ENCODE data around the gene SLC25A26.
A peak's percentile ranks its signal among the peaks of the same experiment; 100 is the strongest.
"Not testable (repeated sequence)": the region's sequence is repeated elsewhere in the genome, so short reads cannot be mapped to it uniquely, and the experiment has no call there.

The SLC25A26 gene

DNA sequence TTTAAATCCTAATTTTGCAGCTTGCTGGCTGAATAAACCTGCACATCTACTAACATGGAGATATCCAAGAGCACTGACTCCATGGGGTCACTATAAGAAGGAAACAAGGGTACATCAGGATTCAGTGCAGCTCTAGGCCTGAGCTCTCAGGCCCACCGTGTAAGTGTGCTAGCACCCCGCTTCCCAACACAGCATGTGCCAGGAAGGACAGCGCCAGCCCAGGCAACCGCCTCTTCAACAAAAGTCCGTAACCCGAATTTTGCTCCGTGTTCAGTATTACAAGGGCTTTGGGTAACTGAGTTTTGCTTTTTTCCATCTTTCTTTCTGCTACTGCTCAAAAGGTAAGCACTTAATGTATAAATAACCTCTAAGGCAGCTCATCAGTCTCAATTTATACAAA, 190.2 kb downstream of the SLC25A26 start:
- no peak for DNase-seq (ENCODE audit: low read depth)

DNA sequence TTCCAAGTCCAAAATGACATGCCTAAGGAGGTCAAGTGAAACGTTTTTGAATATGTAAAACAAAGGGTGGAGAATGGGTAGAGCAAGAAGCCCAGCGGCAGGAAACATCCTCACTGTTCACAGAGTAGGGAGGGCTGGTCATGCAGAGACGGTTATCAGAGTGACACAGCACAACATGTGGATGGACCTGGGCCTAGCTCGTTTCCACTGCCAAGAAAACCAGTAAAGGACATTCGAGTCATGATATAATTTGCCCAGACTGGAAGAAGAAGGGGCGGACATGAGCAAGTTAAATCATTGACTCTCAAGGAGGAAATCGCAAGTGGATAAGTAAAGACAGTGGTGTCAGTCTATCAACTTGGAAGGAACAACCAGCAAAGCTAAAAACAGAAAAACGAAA, 190.7 kb downstream of the SLC25A26 start:
- no peak for DNase-seq (ENCODE audit: low read depth)

DNA sequence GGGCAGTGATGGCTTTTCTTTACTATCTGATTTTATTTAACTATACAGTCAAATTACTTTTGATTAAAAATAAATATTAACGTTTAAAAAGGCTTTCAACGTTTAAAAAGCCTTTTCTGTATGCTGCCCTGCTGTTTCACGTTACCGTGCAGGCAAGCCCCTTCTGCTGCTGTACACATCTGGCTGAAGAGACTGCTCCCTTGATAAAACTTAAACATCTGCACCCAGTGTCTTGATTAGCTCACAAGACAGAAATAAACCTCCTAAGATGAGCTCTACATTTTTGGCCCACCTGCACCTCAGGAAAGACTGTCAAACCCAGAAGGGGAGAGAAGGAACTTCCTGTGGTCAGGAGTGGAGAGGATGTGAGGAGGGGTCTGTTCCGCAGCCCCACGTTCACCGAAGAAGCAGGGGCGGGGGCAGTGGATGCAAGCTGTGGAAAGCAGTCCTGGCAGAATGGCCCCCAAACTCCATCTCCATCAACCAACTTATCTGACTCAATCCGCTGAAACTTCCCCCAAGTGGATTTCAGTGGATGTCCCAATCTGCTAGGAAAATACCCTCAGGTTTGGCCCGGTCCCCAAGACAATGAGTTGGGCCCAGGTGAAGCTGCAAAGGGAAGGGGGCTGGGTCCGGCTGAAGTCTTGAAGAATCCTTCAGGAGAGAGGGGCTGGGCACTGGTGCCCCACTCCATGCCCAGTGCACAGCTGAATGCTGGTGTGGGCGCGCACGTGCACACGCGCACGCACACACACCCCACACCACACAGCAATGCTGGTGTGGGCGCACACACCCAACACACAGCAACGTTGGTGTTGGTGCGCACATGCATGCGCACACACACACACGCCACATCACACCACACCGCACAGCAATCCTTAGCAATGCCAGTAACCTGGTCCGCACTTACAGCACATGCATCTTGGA, 191.4 kb downstream of the SLC25A26 start:
- DNase-seq (ENCODE audit: low read depth): no peak

DNA sequence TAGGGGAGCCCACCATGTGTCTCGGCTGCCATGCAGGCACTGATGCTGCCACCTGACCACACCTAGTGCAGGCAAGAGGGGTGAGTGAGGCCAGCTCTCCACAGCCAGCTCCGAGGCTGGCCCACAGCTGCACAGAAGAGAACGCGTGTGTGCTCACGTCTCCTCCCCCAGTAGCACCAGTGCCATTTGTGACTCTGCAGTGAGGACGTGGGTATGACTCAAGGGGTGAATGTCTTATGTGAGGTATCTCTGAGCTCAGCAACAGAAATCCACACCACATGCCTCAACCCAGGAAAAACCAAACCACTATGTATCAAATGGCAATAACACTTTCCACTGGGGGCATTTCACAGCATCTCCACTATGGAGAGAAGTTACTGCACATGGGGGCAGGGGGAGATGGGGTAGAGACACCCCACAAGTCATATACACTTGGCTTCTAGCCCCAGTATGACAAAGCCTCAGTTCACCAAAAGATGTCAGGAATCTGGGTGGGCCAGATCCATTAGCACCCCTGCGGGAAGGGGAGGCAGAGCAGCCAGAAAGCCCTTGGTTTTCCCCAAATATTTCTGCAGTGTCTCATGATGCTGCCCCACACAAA, 192.4 kb downstream of the SLC25A26 start:
- DNase-seq (ENCODE audit: low read depth): peak; percentile 89

DNA sequence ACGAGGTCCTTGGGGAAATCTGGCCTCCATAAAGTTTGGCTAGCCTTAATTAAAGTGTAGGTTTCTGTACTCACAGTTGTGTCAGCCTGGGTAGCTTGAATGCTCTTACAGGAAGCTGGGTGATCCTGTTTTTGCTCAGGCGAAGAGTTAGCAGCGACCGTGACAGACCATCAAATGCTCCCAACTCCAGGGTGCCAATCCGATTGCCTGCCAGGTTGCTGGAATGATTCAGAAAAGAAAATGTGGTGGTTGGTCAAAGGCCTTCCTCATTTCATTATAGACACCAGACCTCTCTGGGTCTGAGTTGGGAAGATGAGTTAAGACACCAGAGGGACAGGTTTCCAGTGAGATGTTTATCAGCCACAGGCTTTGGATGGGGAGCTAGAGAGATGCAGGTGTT, 194.0 kb downstream of the SLC25A26 start:
- DNase-seq (ENCODE audit: low read depth): no peak

DNA sequence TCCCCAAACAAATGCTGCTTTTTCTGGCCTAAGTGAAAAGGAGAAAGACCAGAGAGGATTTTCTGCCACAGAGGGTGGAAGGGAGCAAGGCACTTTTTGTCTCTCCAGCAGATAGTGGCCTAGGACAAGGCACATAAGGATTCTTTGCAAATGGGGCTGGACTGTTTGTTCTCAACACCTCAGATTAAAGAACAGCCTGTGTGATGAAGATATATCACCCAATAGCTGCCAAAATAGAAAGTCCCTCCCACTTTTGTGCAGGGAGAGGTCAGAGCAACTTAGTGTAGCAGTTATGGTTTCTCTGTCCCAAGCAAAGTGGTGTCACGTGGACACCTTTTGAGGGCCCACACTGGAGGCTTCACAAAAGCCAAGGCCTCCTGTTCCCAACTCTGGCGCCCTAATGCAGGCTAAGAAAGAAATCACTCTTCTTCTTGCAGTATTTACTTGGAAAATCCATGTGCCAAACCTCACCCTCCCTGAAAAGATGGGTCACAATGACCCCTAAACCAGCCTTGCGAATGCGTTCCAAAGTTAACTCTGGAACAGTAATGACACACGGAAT, 195.1 kb downstream of the SLC25A26 start:
- DNase-seq (ENCODE audit: low read depth): no peak

DNA sequence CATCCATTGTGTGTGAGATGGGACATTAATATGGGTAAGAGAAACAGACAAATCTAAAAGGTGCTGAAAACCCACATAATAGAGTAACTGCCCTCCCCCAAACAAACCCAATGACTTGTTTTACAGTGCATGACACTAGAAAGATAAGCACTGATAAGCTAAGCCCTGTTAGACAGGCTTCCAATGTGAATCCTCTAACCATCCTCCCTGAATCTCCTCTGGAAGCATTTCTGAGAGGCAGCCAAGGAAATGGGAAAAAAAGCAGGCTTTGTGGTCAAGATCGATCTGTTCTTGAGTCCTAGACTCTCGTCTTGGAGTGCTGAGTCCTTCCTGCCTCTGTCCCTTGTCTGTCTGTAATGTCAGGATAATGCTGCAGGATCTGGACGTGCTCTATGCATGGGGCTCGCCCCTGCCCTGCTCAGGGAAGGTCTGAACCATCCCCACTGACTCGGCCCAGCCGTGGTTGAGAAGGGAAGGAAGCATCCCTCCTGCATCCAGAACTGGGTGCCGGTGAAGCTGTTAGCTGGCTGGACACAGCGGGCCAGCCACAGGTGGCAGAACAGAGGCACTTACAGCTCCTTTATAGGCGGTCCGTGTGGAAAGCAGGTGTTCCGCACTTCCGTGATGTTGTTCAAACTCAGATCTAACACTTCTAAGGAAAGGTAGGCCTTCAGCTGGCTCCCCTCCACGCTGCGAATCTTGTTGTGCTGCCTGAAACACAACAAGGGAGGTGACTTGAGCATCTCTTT, 195.9 kb downstream of the SLC25A26 start:
- no peak for DNase-seq (ENCODE audit: low read depth)

DNA sequence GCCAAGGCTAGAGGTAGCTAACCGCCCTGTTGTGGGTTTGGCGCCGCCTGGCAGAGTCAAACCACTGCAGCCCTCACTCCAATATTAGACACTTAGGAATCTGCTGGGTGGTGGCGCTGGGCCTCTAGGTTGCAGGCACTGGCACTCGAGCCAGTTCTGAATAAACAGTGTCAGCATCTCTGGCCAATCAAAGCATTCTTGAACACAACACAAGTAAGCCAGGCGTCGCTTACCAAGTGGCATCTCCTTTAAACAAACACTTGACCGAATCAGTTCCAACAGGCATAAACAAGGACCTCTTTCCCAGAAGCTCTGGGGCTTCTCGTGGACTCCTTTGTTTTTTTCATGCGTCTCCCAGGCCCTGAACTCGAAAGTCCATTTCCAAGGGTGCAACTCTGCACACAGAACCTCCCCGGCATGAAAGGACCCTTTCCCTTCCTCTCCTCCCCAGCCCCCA, 197.7 kb downstream of the SLC25A26 start:
- no peak for DNase-seq (ENCODE audit: low read depth)

DNA sequence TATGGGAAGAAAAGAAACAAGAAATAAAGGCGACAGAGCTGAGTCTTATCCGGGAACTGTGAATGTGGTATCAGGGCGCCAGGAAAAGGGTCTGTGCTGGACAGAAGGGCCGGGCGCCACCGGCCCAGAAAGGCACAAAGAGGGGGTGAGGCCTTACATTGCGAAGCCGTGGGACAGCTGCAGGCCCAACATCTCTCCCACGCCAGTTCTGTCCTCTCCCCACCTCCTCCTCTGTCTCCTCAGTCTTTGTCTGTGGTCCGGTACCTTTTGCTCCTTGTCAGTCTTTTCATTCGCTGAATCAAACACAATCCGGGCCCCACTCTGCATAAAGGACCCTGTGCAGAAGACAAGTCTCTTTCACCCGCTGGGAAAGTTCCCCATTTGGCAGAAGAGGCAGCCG, 198.2 kb downstream of the SLC25A26 start:
- DNase-seq (ENCODE audit: low read depth): no peak

DNA sequence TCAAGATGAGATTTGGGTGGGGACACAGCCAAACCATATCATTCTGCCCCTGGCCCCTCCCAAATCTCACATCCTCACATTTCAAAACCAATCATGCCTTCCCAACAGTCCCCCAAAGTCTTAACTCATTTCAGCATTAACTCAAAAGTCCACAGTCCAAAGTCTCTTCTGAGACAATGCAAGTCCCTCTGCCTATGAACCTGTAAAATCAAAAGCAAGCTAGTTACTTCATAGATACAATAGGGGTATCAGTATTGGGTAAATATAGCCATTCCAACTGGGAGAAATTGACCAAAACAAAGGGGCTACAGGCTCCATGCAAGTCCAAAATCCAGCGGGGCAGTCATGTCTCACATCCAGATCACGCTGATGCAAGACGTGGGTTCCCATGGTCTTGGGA, 200.3 kb downstream of the SLC25A26 start:
- DNase-seq (ENCODE audit: low read depth): not testable (repeated sequence)

DNA sequence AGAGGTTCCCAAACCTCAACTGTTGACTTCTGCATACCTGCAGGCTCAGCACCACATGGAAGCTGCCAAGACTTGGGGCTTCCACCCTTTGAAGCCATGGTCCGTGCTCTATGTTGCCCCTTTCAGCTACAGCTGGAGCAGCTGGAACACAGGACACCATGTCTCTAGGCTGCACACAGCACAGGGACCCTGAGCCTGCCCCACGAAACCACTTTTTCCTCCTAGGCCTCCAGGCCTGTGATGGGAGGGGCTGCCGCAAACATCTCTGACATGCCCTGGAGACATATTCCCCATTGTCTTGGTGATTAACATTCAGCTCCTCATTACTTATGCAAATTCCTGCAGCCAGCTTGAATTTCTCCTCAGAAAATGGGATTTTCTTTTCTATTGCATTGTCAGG, 201.1 kb downstream of the SLC25A26 start:
- not testable (repeated sequence) for DNase-seq (ENCODE audit: low read depth)

DNA sequence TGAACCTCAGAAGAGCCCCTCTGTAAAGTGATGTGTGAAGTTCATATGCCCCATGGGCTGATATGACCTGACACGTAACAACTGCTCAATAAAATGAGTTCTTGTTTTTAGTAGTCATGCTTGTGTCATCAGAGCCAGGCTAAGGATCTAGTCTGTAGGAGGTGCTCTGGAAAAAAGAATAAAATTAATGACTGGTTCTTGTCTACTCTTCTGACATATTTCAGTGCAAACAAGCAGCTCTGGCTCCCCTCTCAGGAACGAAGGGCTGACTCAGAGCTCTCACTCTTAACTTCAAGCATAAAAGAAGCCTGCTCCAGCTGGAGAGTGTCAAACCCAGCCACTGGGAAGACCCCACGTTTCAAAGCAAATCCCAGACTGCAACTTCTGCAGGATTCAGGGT, 203.0 kb downstream of the SLC25A26 start:
- no peak for DNase-seq (ENCODE audit: low read depth)

DNA sequence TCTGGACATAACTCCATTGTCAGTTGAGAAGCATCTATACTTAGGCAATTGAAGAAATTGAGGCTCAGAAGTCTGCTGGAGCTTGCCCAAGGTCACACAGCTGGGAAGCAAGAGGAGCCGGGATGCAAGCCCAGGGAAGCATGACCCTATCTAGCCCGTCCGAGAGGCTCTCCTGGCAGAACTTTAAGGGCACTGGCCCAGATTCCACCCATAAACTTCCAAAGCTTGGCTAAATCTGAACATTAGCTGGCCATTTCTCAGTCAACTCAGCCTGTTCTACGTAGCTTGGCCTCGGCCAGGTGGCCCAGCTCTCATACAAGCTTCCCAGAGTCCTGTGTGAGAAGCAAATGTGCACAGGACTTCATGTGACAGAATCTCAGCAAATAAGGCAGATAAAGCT, 204.2 kb downstream of the SLC25A26 start:
- no peak for DNase-seq (ENCODE audit: low read depth)

DNA sequence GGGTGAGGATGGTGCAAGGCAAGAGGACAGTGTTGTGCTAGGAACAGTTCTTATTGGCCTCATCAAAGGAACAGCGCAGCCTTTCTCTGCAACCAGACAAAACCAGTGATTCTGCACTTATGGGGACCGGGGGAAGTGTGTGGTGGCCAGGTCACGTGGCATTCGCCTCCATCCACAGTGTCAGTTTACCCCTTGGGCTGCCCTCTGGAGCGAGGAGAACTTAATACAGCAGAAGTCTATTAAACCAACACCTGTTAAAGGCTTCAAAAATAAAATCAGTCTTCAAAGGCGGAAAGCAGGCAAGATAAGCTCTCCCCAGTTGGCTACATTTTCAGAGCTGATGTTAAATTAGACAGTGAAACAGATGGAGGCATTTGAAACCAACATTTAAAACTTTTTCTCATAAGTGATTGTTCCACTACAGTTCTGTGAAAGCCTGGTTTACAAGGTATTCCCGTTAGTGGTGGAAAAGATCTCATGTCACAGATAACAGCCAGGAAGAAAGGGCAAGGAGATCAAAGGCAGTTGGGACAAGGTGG, 204.8 kb downstream of the SLC25A26 start:
- DNase-seq (ENCODE audit: low read depth): no peak

DNA sequence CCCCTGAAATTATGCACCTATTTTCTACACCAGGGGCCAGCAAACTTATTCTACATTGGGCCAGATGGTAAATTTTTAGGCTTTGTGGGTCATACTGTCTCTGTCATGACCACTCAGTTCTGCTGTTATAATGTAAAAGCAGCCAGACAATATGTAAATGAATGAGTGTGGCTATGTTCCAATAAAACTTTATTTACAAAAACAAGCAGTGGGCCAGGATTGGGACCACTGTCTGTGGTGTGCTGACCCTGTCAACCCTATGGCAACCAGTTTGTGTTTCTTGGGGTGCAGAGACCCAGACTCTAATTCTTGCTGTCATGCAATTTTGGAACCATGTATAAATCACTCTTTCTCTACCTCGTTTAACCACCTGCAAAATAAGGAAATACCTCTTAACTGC, 205.3 kb downstream of the SLC25A26 start:
- DNase-seq (ENCODE audit: low read depth): no peak

DNA sequence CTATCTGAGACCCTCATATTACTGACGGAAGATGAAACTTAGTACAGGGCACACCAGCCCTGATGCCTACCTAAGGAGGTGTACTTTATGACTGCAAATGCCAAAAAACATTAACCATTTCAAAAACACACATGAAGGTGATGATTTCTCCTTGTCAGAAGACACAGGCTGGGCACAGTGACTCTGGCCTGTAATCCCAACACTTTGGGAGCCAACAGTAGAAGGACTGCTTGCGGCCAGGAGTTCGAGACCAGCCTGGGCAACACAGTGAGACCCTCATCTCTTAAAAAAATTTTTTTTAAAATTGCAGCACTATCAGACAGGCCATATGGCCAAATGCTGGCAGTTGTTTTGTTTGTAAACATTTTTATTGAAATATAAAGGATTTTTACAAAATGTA, 206.6 kb downstream of the SLC25A26 start:
- DNase-seq (ENCODE audit: low read depth): no peak

DNA sequence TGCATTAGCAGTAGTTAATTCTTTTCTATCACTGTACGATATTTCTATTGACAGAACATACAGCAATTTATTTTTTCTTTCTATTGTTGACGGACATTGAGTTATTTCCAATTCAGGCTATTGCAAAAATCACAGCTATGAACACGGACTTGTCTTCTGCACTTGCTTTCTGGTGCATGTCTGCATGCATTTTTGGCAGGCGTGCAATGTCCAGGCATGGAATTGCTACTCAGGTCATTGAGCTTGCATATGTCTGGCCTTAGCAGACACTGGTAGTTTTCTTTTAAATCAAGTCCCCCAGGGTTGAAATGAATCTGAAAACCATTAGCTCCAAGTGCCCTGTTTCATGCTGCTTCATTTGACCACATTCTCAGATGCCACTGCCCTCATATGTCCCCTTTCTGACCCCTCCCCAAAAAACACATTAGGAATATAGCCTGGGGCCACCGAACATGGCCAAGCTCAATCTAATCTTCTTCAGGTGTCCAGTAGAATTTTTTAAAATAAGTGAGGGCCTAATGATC, 207.2 kb downstream of the SLC25A26 start:
- no peak for DNase-seq (ENCODE audit: low read depth)
